Keratinocyte (primary cell): ENCODE data around the gene GALNT9. TPM values are rescaled to one million over a fixed set of nuclear protein-coding genes. Genes with fewer than 3 reads are reported as not detected.

Experiments
- DNase-seq: peaks from one replicate; pipeline ENCODE4 v3.0.0-alpha.2; 2011; ENCODE audit warnings: low read depth, missing footprints, low spot score
- FAIRE-seq: peaks from 2 replicates; lab custom pipeline; 2011; peaks lifted over from hg19 to GRCh38; lab: Jason Lieb, UNC
- H2AFZ ChIP-seq: 2 replicates; pipeline ENCODE4 v1.6.0; 2012; ENCODE audit warnings: low read length, control low read depth, inconsistent platforms; ENCODE audit not compliant: control insufficient read depth
- H3K27ac ChIP-seq: 2 replicates; pipeline ENCODE4 v1.5.1; 2011; ENCODE audit warnings: low read length; ENCODE audit not compliant: control insufficient read depth, insufficient read depth
- H3K27me3 ChIP-seq: 3 replicates; pipeline ENCODE4 v1.6.0; 2011; ENCODE audit warnings: low read length; ENCODE audit not compliant: control insufficient read depth, insufficient read depth; ENCODE audit errors: extremely low read depth
- H3K36me3 ChIP-seq, 2 experiments: 2 replicates in 1 of 2; 3 replicates in 1 of 2; pipeline ENCODE4 v1.5.1; 2011; ENCODE audit warnings: low read length in 2 of 2, mild to moderate bottlenecking in 1 of 2; ENCODE audit not compliant: control insufficient read depth in 2 of 2, insufficient read depth in 2 of 2; ENCODE audit errors: extremely low read depth in 1 of 2
- H3K4me1 ChIP-seq: 3 replicates; pipeline ENCODE4 v1.5.1; 2011; ENCODE audit warnings: low read length; ENCODE audit not compliant: control insufficient read depth, insufficient read depth; ENCODE audit errors: extremely low read depth
- H3K4me2 ChIP-seq: 3 replicates; pipeline ENCODE4 v1.6.0; 2011; ENCODE audit warnings: low read depth, low read length; ENCODE audit not compliant: control insufficient read depth, insufficient read depth; ENCODE audit errors: extremely low read depth
- H3K4me3 ChIP-seq, 3 experiments: fragments of 200-600 bp in 1 of 3; sonication (generic) in 1 of 3; 2 replicates in 2 of 3; 3 replicates in 1 of 3; pipeline ENCODE4 v1.5.1; 2011 to 2016; ENCODE audit warnings: low read length in 3 of 3, mild to moderate bottlenecking in 3 of 3, control low read depth in 2 of 3, inconsistent platforms in 1 of 3, low read depth in 1 of 3, mixed read lengths in 1 of 3, mixed run types in 1 of 3, moderate library complexity in 1 of 3; ENCODE audit not compliant: control insufficient read depth in 2 of 3, insufficient read depth in 2 of 3; ENCODE audit errors: extremely low read depth in 1 of 3
- H3K79me2 ChIP-seq: 2 replicates; pipeline ENCODE4 v1.6.0; 2012; ENCODE audit warnings: low read length; ENCODE audit not compliant: control insufficient read depth, insufficient read depth
- H3K9ac ChIP-seq: 3 replicates; pipeline ENCODE4 v1.6.0; 2011; ENCODE audit warnings: low read length; ENCODE audit not compliant: control insufficient read depth, insufficient read depth; ENCODE audit errors: extremely low read depth
- H3K9me1 ChIP-seq: 3 replicates; pipeline ENCODE4 v1.6.0; 2011; ENCODE audit warnings: low read length; ENCODE audit not compliant: control insufficient read depth, insufficient read depth; ENCODE audit errors: extremely low read depth
- H3K9me3 ChIP-seq: 2 replicates; pipeline ENCODE4 v1.5.1; 2012; ENCODE audit warnings: low read depth, low read length; ENCODE audit not compliant: control insufficient read depth
- H4K20me1 ChIP-seq: 3 replicates; pipeline ENCODE4 v1.6.0; 2011; ENCODE audit warnings: low read length; ENCODE audit not compliant: control insufficient read depth, insufficient read depth; ENCODE audit errors: extremely low read depth
- EZH2 ChIP-seq: IDR thresholded peaks from one replicate; pipeline ENCODE4 v1.6.1; 2012; ENCODE audit warnings: inconsistent platforms, mild to moderate bottlenecking, low read length, moderate library complexity
- dilution Hi-C: fragments of 300-500 bp; cut with MboI; formaldehyde crosslinking; loops from one replicate; pipeline ENCODE4 v1.7.0; 2020; ENCODE audit warnings: low sequenced_read_pairs; ENCODE audit not compliant: extremely low pct_ligation_motif_present
- polyA plus RNA-seq, 5 experiments: library from polyadenylated mRNA; depleted of rRNA in 3 of 5; stranded (reverse) in 3 of 5; stranded (forward) in 1 of 5; unstranded in 1 of 5; fragments of >200 nt; gene quantifications; 1 replicate in 1 of 5; 2 replicates in 3 of 5; 3 replicates in 1 of 5; pipeline versions ENCODE4 v1.2.1 to v1.2.3, GENCODE V29; 2011 to 2012; ENCODE audit warnings: missing spikeins in 2 of 5, low read depth in 1 of 5, low replicate concordance in 1 of 5
- TF ChIP-seq, protein P1 (sequence below), 3 experiments: IDR thresholded peaks in 1 of 3; conservative IDR thresholded peaks in 1 of 3; optimal IDR thresholded peaks in 1 of 3; 2 replicates in 2 of 3; 3 replicates in 1 of 3; pipeline versions ENCODE3 to v1.5.1; 2011; ENCODE audit warnings: low read length in 3 of 3, mild to moderate bottlenecking in 3 of 3, moderate library complexity in 2 of 3, control low read depth in 1 of 3, inconsistent platforms in 1 of 3; ENCODE audit not compliant: insufficient read depth in 2 of 3; ENCODE audit errors: extremely low read depth in 1 of 3

Gene GALNT9
- polyA plus RNA-seq, 1 donor (not counting 4 experiments of a cell fraction or from before 2014, with no cell fraction given) = not detected

DNA sequence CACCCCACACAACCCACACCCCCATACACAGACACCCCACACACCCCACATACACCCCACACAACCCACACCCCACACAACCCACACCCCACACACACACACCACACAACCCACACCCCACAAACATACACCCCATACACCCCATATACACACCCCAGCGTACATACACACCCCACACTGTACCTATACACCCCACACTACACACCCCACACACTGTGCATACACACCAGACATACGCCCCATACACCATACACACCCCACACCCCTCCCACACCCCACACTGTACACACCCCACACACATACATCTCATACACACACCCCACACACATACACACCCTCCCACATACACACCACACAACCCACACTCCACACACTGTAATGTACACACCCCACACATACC, 104.9 kb downstream of the GALNT9 start:
- Histone ChIP-seq H3K27me3 (peaks cover 31% of the 10 kb centered on the region), H3K4me2 (no peak overlapping the region), H4K20me1 (no peaks in the 10 kb centered on the region), H3K9me1 (no peaks in the 10 kb centered on the region), H3K4me3 (no peak overlapping the region), H3K4me1 (no peaks in the 10 kb centered on the region), H3K27ac (no peak overlapping the region), H2AFZ (no peak overlapping the region), H3K79me2 (no peaks in the 10 kb centered on the region), H3K9me3 (no peaks in the 10 kb centered on the region), H3K36me3 (no peaks in the 10 kb centered on the region), H3K9ac (no peak overlapping the region)
- DNase-seq = no peak
- dilution Hi-C loops = no loop called here
- no peak for FAIRE-seq
- TF ChIP-seq EZH2 = no peak
- TF ChIP-seq, protein P1, sequence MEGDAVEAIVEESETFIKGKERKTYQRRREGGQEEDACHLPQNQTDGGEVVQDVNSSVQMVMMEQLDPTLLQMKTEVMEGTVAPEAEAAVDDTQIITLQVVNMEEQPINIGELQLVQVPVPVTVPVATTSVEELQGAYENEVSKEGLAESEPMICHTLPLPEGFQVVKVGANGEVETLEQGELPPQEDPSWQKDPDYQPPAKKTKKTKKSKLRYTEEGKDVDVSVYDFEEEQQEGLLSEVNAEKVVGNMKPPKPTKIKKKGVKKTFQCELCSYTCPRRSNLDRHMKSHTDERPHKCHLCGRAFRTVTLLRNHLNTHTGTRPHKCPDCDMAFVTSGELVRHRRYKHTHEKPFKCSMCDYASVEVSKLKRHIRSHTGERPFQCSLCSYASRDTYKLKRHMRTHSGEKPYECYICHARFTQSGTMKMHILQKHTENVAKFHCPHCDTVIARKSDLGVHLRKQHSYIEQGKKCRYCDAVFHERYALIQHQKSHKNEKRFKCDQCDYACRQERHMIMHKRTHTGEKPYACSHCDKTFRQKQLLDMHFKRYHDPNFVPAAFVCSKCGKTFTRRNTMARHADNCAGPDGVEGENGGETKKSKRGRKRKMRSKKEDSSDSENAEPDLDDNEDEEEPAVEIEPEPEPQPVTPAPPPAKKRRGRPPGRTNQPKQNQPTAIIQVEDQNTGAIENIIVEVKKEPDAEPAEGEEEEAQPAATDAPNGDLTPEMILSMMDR (optimal IDR thresholded peaks at IDR 0.05 in 1 of 3, IDR thresholded peaks at IDR 0.05 in 1 of 3, conservative IDR thresholded peaks at IDR 0.05 in 1 of 3; ENCODE audit: extremely low read depth in 1 of 3, insufficient read depth in 2 of 3, low read length in 3 of 3) = no peak

DNA sequence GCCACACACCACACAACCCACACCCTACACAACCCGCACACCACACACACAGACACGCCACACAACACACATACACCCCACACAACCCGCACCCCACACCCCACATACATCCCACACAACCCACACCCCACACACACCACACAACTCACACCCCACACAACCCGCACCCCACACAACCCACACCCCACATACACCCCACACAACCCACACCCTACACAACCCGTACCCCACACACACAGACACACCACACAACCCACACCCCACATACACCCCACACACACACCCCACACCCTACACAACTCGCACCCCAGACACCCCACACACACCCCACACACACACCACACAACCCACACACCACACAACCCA, 106.6 kb downstream of the GALNT9 start:
- DNase-seq (no peak), FAIRE-seq (no peak)
- no peaks in the 10 kb centered on the region for H3K36me3 ChIP-seq
- H2AFZ ChIP-seq = no peak overlapping the region
- no peaks in the 10 kb centered on the region for H3K9me3 ChIP-seq
- dilution Hi-C loops = no loop called here
- no peaks in the 10 kb centered on the region for H3K79me2 ChIP-seq
- H3K9ac ChIP-seq = no peak overlapping the region
- H3K4me1 ChIP-seq = no peaks in the 10 kb centered on the region
- no peaks in the 10 kb centered on the region for H4K20me1 ChIP-seq
- H3K9me1 ChIP-seq = no peaks in the 10 kb centered on the region
- peaks cover 23% of the 10 kb centered on the region for H3K27me3 ChIP-seq
- no peak for TF ChIP-seq EZH2
- TF ChIP-seq, protein P1 (optimal IDR thresholded peaks at IDR 0.05 in 1 of 3, IDR thresholded peaks at IDR 0.05 in 1 of 3, conservative IDR thresholded peaks at IDR 0.05 in 1 of 3; ENCODE audit: extremely low read depth in 1 of 3, insufficient read depth in 2 of 3, low read length in 3 of 3) = no peak
- H3K27ac ChIP-seq = no peak overlapping the region
- H3K4me2 ChIP-seq = no peak overlapping the region
- H3K4me3 ChIP-seq = no peak overlapping the region
